Hepatocyte (in vitro differentiated cells): ENCODE results near the gene FOXA2.

ENCODE experiments used
- EZH2 ChIP-seq: fragments of 200-600 bp; sonication (generic); IDR thresholded peaks from 2 replicates; pipeline ENCODE4 v1.6.1; 2016; ENCODE audit warnings: antibody characterized with exemption, mild to moderate bottlenecking, borderline replicate concordance
- EZH2phosphoT487 ChIP-seq: fragments of 200-600 bp; sonication (generic); IDR thresholded peaks from one replicate; pipeline ENCODE4 v1.6.1; 2018; ENCODE audit warnings: antibody characterized with exemption, mild to moderate bottlenecking, low read depth, moderate library complexity; ENCODE audit not compliant: unreplicated experiment, severe bottlenecking
- TF ChIP-seq, protein P1 (sequence below): fragments of 200-600 bp; sonication (generic); IDR thresholded peaks from 2 replicates; pipeline ENCODE4 v1.5.1; 2016; ENCODE audit warnings: antibody characterized with exemption, mild to moderate bottlenecking; ENCODE audit not compliant: poor library complexity

DNA sequence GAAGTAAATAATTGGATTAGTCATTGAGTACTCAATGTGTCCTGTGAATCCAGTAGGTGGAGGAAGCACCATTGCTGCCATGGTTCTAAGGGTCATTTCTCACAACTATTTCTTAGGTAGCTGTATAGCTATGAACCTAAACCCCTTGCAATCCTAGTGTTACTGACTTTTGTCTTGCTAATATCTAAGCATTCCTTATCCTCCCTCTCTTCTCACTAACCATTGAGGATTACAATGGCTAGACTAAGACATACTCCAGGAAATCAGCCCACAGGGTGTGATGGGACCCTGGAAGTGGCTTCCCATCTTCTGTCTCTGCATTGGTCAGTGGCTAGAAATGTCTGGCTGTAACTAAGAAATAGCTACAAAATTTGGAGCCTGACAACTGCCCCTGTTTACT, 27.3 kb upstream of the FOXA2 start:
- TF ChIP-seq, protein P1, sequence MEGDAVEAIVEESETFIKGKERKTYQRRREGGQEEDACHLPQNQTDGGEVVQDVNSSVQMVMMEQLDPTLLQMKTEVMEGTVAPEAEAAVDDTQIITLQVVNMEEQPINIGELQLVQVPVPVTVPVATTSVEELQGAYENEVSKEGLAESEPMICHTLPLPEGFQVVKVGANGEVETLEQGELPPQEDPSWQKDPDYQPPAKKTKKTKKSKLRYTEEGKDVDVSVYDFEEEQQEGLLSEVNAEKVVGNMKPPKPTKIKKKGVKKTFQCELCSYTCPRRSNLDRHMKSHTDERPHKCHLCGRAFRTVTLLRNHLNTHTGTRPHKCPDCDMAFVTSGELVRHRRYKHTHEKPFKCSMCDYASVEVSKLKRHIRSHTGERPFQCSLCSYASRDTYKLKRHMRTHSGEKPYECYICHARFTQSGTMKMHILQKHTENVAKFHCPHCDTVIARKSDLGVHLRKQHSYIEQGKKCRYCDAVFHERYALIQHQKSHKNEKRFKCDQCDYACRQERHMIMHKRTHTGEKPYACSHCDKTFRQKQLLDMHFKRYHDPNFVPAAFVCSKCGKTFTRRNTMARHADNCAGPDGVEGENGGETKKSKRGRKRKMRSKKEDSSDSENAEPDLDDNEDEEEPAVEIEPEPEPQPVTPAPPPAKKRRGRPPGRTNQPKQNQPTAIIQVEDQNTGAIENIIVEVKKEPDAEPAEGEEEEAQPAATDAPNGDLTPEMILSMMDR, result no peak
- TF ChIP-seq EZH2phosphoT487 (no peak), EZH2 (no peak)
